ENCODE results near the gene CCP110.

DNA sequence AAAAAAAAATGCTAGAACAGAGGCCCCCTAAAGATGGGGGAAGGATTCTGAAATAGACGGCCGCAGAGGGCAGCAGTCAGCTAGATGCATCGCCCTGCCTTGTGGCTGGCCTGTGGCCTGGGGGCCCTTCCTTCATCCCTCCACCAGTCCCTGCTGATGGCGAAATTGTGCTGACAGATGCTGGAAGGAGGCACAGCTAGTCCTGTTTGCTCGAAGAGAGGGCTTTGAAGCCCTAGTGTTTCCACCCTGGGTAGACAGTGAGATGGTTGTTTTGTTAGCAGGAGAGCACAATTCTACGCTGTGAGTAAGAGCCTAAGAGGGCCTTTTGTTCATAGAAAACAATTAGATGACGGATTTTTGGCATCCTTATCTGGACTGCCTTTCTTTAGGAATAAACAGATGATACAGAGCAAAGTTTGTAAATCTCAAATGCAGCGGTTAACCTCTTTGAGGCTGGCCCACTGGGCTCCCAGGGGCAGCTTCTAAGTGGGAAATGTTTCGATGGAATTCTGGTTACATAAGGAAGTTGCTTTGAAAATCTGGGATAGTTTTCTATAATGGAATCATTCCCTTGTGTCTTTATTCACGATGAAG is 54.7 kb downstream of the CCP110 start:
- TF ChIP-seq CTCF (optimal IDR thresholded peaks at IDR 0.05 in 1 of 3, IDR thresholded peaks at IDR 0.05 in 1 of 3, conservative IDR thresholded peaks at IDR 0.05 in 1 of 3; ENCODE audit: extremely low read depth in 1 of 3, insufficient read depth in 2 of 3, low read length in 3 of 3) (no peak), EZH2 (IDR thresholded peaks at IDR 0.05; ENCODE audit: low read length) (no peak)
